GM23248 (cell line): ENCODE data around the gene DCANP1. TPM values are rescaled to one million over a fixed set of nuclear protein-coding genes. Genes with fewer than 3 reads are reported as not detected.

Source experiments
- DNase-seq: peaks from one replicate; pipeline ENCODE4 v3.0.0-alpha.2; 2015
- H2AFZ ChIP-seq: fragments of 200-600 bp; sonication (generic); 2 replicates; pipeline ENCODE4 v1.6.1; 2016; ENCODE audit warnings: antibody characterized with exemption
- H3F3A ChIP-seq: fragments of 200-600 bp; sonication (generic); 2 replicates; pipeline ENCODE4 v1.6.1; 2016; ENCODE audit warnings: mild to moderate bottlenecking, antibody characterized with exemption, mixed run types; ENCODE audit not compliant: insufficient read depth
- H3K27ac ChIP-seq: fragments of 200-600 bp; sonication (generic); 2 replicates; pipeline ENCODE4 v1.5.1; 2016; ENCODE audit warnings: mild to moderate bottlenecking
- H3K27me3 ChIP-seq: fragments of 200-600 bp; sonication (generic); replicated peaks from 2 replicates; pipeline ENCODE4 v1.6.1; 2016; ENCODE audit warnings: mild to moderate bottlenecking; ENCODE audit not compliant: insufficient read depth
- H3K36me3 ChIP-seq: fragments of 200-600 bp; sonication (generic); 2 replicates; pipeline ENCODE4 v1.6.1; 2016; ENCODE audit warnings: low read depth, mild to moderate bottlenecking
- H3K4me1 ChIP-seq: fragments of 200-600 bp; sonication (generic); 2 replicates; pipeline ENCODE4 v1.6.1; 2016; ENCODE audit warnings: mild to moderate bottlenecking; ENCODE audit not compliant: insufficient read depth
- H3K4me2 ChIP-seq: fragments of 200-600 bp; sonication (generic); one replicate; pipeline ENCODE4 v1.6.1; 2016; ENCODE audit warnings: mild to moderate bottlenecking; ENCODE audit not compliant: unreplicated experiment
- H3K4me3 ChIP-seq: fragments of 200-600 bp; sonication (generic); 2 replicates; pipeline ENCODE4 v1.5.1; 2016; ENCODE audit warnings: mild to moderate bottlenecking
- H3K79me2 ChIP-seq: fragments of 200-600 bp; sonication (generic); 2 replicates; pipeline ENCODE4 v1.6.1; 2016; ENCODE audit warnings: mild to moderate bottlenecking; ENCODE audit not compliant: insufficient read depth
- H3K9ac ChIP-seq: fragments of 200-600 bp; sonication (generic); 2 replicates; pipeline ENCODE4 v1.6.1; 2016; ENCODE audit warnings: mild to moderate bottlenecking
- H3K9me2 ChIP-seq: fragments of 200-600 bp; sonication (generic); 2 replicates; pipeline ENCODE4 v1.6.1; 2016; ENCODE audit warnings: mixed run types, mild to moderate bottlenecking, moderate library complexity; ENCODE audit not compliant: insufficient read depth
- H3K9me3 ChIP-seq: fragments of 200-600 bp; sonication (generic); one replicate; pipeline ENCODE4 v1.6.1; 2017; ENCODE audit warnings: low read depth
- H4K20me1 ChIP-seq: fragments of 200-600 bp; sonication (generic); 2 replicates; pipeline ENCODE4 v1.6.0; 2016; ENCODE audit not compliant: insufficient read depth
- EZH2 ChIP-seq: fragments of 200-600 bp; sonication (generic); IDR thresholded peaks from 2 replicates; pipeline ENCODE4 v1.6.1; 2018; ENCODE audit warnings: antibody characterized with exemption, mild to moderate bottlenecking; ENCODE audit not compliant: insufficient read depth, poor library complexity, severe bottlenecking
- EZH2phosphoT487 ChIP-seq: fragments of 200-600 bp; sonication (generic); IDR thresholded peaks from 2 replicates; pipeline ENCODE4 v1.6.1; 2018; ENCODE audit warnings: antibody characterized with exemption, moderate library complexity, mild to moderate bottlenecking, low read depth; ENCODE audit not compliant: insufficient read depth
- WGBS, 2 experiments: methylation state at CpG; one replicate each; pipeline ENCODE4 v1.1.6; 2015 to 2017; ENCODE audit warnings: low lambda C conversion rate in 2 of 2, low coverage in 1 of 2; ENCODE audit errors: missing lambda C conversion rate in 2 of 2; 5-methylcytosine and 5-hydroxymethylcytosine counted together
- in situ Hi-C: fragments of 300-500 bp; cut with MboI; formaldehyde crosslinking; loops from 2 replicates; pipeline ENCODE4 v1.15.0; 2020
- polyA plus RNA-seq: library from polyadenylated mRNA; unstranded; fragments of >200 nt; fragmentation: Nextera tagmentation; extraction: Ambion mirVana; gene quantifications from 2 replicates; pipeline ENCODE4 v1.2.1, GENCODE V29; 2016
- total RNA-seq: library from RNA; depleted of rRNA; stranded (reverse); fragments of >200 nt; shearing (Covaris generic); gene quantifications from 2 replicates; pipeline ENCODE4 v1.2.3, GENCODE V29; 2014

DCANP1 gene
- total and polyA plus RNA-seq, 2 experiments from 2014 or later: not detected

DNA sequence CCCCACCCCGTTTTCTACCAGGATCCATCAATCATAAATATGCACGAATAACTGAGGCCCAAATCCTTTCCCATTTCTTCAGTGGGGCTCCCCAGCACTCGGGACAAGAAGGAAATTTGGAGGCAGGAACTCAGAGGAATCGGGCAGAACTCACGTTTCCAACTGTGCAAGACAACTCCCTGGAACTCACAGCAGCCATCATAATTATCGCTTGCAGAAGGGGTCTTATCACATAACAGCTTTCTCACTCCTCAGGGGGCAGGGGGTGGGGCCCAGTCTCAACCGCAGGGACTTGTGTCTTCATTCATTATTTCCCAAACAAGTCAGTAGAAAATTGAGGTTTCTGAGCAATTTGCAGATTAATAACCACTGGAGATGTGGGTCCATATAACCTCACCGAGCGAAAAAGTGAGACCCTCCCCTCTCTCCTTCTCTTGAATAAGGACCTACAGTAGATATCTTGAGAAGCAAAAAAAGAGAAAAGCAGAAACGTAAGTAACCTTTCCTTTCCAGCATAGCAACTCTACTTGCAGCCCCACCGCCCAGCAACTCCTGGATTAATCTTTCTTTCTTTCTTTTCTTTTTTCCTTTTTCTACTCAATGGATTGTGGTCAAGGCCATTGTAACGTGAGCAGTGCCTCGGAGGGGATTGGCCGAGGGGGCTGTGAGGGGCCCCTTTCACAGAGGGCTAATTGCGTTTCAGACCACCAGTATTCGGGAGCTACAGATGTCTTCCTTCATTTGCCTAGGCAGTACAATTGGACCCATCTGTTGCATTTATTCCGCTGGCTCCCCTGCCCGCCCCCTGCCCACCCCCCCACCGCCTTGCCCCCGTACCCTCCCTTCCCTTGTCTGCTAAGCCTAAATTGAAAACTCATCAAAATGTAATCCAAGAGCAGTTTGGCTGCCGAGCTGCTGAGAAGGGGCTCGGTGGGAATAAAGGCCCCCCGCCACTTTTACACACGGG, 29.8 kb upstream of the DCANP1 start:
- Histone ChIP-seq H3K4me1 (no peaks in the 10 kb centered on the region), H3K9me3 (no peaks in the 10 kb centered on the region), H4K20me1 (no peaks in the 10 kb centered on the region), H3K4me2 (no peak overlapping the region), H3K79me2 (no peaks in the 10 kb centered on the region), H3K27ac (no peak overlapping the region), H3K9ac (no peak overlapping the region), H3K27me3 (peaks cover 51% of the 10 kb centered on the region), H2AFZ (no peak overlapping the region), H3F3A (no peaks in the 10 kb centered on the region), H3K36me3 (no peaks in the 10 kb centered on the region), H3K9me2 (no peaks in the 10 kb centered on the region), H3K4me3 (no peak overlapping the region)
- TF ChIP-seq EZH2phosphoT487 (no peak), EZH2 (no peak)
- in situ Hi-C loops: no loop called here
- no peak for DNase-seq
- WGBS, 2 experiments: 45 to 47% methylated on average over 24 of the region's 24 CpGs

DNA sequence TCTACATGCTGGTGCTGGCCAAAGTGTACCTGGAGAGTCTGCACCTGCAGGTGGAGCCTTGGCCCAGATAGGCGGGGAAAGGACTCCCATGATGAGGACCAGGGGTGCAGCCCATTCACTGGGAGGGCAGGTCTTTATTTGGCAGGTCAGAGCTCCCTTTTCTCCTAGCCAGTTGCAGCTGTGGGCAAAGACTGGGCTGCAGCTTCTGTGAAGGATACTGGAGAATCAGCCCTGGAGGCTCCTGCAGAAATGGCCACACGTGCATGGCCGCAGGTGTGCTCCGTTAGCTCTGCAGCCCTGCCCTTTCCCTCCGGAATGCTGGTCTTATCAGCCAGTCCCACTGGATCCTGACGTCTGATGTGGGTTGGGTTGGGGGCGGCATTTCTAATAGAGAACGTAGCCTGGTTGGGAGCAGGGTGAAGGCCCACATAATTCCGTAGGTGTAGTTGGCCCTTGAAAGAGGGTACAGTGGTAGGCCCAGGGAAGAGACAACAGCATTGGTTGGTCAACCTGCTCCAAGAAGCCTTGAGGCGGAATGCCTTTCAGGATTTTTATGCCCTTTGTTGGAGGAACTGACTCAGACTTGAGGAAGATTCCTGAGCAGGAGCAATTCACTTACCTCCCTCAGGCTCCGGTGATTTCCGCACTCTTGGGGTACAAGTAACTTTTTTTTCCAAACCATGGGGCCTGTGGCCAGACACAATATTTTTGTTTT, 27.0 kb upstream of the DCANP1 start:
- peaks cover 66% of the 10 kb centered on the region for H3K27me3 ChIP-seq

DNA sequence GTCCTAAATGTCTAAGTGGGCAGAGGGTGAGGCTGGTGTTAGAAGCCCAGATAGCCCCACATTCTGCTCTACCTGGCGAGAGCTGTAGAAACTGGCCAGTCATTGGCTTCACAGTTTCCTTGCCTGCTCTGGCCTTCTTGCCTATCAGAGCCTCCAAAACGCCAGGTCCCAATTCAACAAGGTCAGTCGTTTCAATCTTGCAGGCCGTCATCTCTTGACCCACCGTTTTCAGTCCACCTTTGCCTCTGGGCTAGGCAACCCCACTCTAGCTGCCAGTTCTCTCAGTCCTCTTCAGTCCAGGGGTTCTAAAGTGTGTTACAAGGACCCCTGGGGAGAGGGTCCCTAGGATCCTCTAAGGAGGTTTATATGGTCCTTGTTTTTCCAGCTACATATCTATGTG, 25.0 kb upstream of the DCANP1 start:
- Histone ChIP-seq H3K9me2 (no peaks in the 10 kb centered on the region), H3K4me2 (no peak overlapping the region), H3F3A (no peaks in the 10 kb centered on the region), H3K36me3 (no peaks in the 10 kb centered on the region), H2AFZ (no peak overlapping the region), H3K9ac (no peak overlapping the region), H3K79me2 (no peaks in the 10 kb centered on the region), H3K4me3 (no peak overlapping the region), H3K4me1 (no peaks in the 10 kb centered on the region), H3K27me3 (peaks cover 75% of the 10 kb centered on the region), H4K20me1 (no peaks in the 10 kb centered on the region), H3K27ac (no peak overlapping the region), H3K9me3 (no peaks in the 10 kb centered on the region)
- 66 to 77% methylated on average over 5 of the region's 5 CpGs for WGBS, 2 experiments
- DNase-seq: no peak
- in situ Hi-C loops: no loop called here
- TF ChIP-seq EZH2: no peak
- no peak for TF ChIP-seq EZH2phosphoT487

More for the DNA sequence above, 27.0 kb upstream of the DCANP1 start:
- Histone ChIP-seq H3K4me2 (no peak overlapping the region), H3K9me2 (no peaks in the 10 kb centered on the region), H3K79me2 (no peaks in the 10 kb centered on the region), H3K27ac (no peak overlapping the region), H3K9ac (no peak overlapping the region), H3K4me1 (no peaks in the 10 kb centered on the region), H4K20me1 (no peaks in the 10 kb centered on the region), H3K9me3 (no peaks in the 10 kb centered on the region), H3F3A (no peaks in the 10 kb centered on the region), H3K4me3 (no peak overlapping the region), H2AFZ (no peak overlapping the region), H3K36me3 (no peaks in the 10 kb centered on the region)
- 67 to 71% methylated on average over 12 of the region's 12 CpGs for WGBS, 2 experiments
- in situ Hi-C loops: no loop called here
- TF ChIP-seq EZH2: no peak
- TF ChIP-seq EZH2phosphoT487: no peak
- no peak for DNase-seq

DNA sequence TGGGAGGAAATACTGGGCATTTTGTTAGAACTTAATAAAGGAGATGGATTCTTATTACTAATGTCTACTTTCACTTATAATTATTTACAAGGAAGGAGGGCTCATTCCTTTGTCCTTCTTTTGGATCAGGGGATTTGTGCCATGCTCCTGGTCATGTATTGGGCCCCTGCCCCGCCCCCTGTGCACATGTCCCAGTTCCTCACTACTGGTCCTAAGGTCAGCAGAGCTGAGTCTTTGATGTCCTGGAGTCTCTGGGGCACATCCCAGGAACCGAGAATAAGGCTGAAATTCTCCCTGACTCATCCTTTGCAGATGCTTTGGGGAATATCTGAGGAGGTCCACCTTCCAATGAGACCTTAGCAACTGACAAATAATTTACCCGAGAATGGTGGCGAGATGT, 24.6 kb upstream of the DCANP1 start:
- DNase-seq: no peak
- in situ Hi-C loops: no loop called here
- no peaks in the 10 kb centered on the region for H3K79me2 ChIP-seq
- no peaks in the 10 kb centered on the region for H3K9me2 ChIP-seq
- H3K9me3 ChIP-seq: no peaks in the 10 kb centered on the region
- H3K27ac ChIP-seq: no peak overlapping the region
- TF ChIP-seq EZH2: no peak
- no peak for TF ChIP-seq EZH2phosphoT487
- H3K4me2 ChIP-seq: no peak overlapping the region
- no peaks in the 10 kb centered on the region for H3K36me3 ChIP-seq
- H3K27me3 ChIP-seq: peaks cover 72% of the 10 kb centered on the region
- no peak overlapping the region for H3K4me3 ChIP-seq
- H4K20me1 ChIP-seq: no peaks in the 10 kb centered on the region
- H2AFZ ChIP-seq: no peak overlapping the region
- 41 to 43% methylated on average over 4 of the region's 4 CpGs for WGBS, 2 experiments
- H3F3A ChIP-seq: no peaks in the 10 kb centered on the region
- no peaks in the 10 kb centered on the region for H3K4me1 ChIP-seq
- H3K9ac ChIP-seq: no peak overlapping the region
